Lower leg skin (tissue), 4 donors: ENCODE measurements around the gene DEXI. TPM values are rescaled to one million over a fixed set of nuclear protein-coding genes. Genes with fewer than 3 reads are reported as not detected.

Experiments
- DNase-seq, 2 donors: peaks; one replicate each; pipeline ENCODE4 v3.0.0-alpha.2; 2019; ENCODE audit warnings: low spot score in 2 of 2
- H3K4me3 ChIP-seq: fragments of 200-600 bp; sonication (generic); 2 replicates; pipeline ENCODE4 v1.5.1; 2017; ENCODE audit warnings: mild to moderate bottlenecking, low read depth; ENCODE audit not compliant: poor library complexity, severe bottlenecking
- CTCF ChIP-seq, 3 donors: fragments of 450-650 bp; IDR thresholded peaks; one replicate each; pipeline ENCODE4 v1.5.1; 2016; ENCODE audit warnings: antibody characterized with exemption in 3 of 3, mild to moderate bottlenecking in 3 of 3, moderate library complexity in 2 of 3
- POLR2A ChIP-seq, 2 donors: fragments of 450-650 bp; IDR thresholded peaks; one replicate each; pipeline ENCODE4 v1.6.1; 2016 to 2017; ENCODE audit warnings: antibody characterized with exemption in 2 of 2, mild to moderate bottlenecking in 1 of 2, moderate library complexity in 1 of 2
- WGBS, 2 donors: methylation state at CpG; one replicate each; pipeline ENCODE4 v1.1.5; 2018; 5-methylcytosine and 5-hydroxymethylcytosine counted together
- intact Hi-C: fragments of 100-400 bp; cut with DNase I; formaldehyde crosslinking; loops from one replicate; pipeline ENCODE4 v1.15.0; 2023; ENCODE audit warnings: low total_unique reads
- total RNA-seq, 4 donors: library from RNA; depleted of rRNA; stranded (reverse); fragments of >200 nt; gene quantifications; one replicate each; pipeline ENCODE4 v1.1.0, GENCODE V29; 2016

DEXI gene
- total RNA-seq, 4 donors from 2014 or later = 38.1 to 63.6 (median 58.9) TPM

- peak overlapping the region; percentile 49 for H3K4me3 ChIP-seq
- WGBS, 2 donors = 50 to 63% methylated on average over 21 of the region's 21 CpGs
- TF ChIP-seq POLR2A (IDR thresholded peaks at IDR 0.05) (no peak), CTCF (IDR thresholded peaks at IDR 0.05) (no peak)
- no peak for DNase-seq
- intact Hi-C loops = no loop called here
Measured at GRCh38 chr16:10879681-10880589, 62.3 kb downstream of the DEXI start.

Other genes with a start within 250 kb of the DEXI start
- under 1 TPM in 3 of 4 donors, not detected in 1; 0.20 to 0.93 (median 0.42) TPM for gene TEKT5, start 247.5 kb downstream of the DEXI start, total RNA-seq
- gene NUBP1, start 198.6 kb downstream of the DEXI start, total RNA-seq = 10 to 100 TPM; 16.3 to 26.7 (median 25.1) TPM
- under 1 TPM in 2 of 4 donors, not detected in 2; 0.19 TPM for gene TVP23A, start 123.7 kb downstream of the DEXI start, total RNA-seq
- gene CIITA, start 65.3 kb downstream of the DEXI start, total RNA-seq = 10 to 100 TPM; 14.0 to 20.1 (median 17.9) TPM
- 10 to 100 TPM; 26.8 to 30.0 (median 29.5) TPM for gene CLEC16A, start 2.1 kb upstream of the DEXI start, total RNA-seq